H1 (cell line): ENCODE results near the gene RPS6KL1. TPM values are rescaled to one million over a fixed set of nuclear protein-coding genes. Genes with fewer than 3 reads are reported as not detected.

Experiments
- CTCF ChIA-PET: fragments of 300-600 bp; sonication (Branson Sonifier 250); formaldehyde crosslinking; loops from one replicate; lab custom pipeline; 2021; ENCODE audit not compliant: partially characterized antibody; lab: Charles Lee
- POLR2A ChIA-PET: fragments of 300-600 bp; sonication (Branson Sonifier 250); formaldehyde crosslinking; loops from one replicate; lab custom pipeline; 2021; ENCODE audit warnings: inconsistent platforms; ENCODE audit not compliant: partially characterized antibody; lab: Charles Lee
- DNase-seq, 2 experiments: peaks; one replicate each; pipeline versions ENCODE4 v3.0.0 to v3.0.0-alpha.2; 2010 to 2022; ENCODE audit warnings: low spot score in 2 of 2, low read depth in 1 of 2, mixed read lengths in 1 of 2
- FAIRE-seq: peaks from 2 replicates; lab custom pipeline; 2011; peaks lifted over from hg19 to GRCh38; lab: Jason Lieb, UNC
- H2AFZ ChIP-seq: 2 replicates; pipeline ENCODE4 v1.8.1; 2012; ENCODE audit warnings: low read length, inconsistent platforms
- H2AK5ac ChIP-seq: 2 replicates; pipeline ENCODE4 v1.6.1; 2013; ENCODE audit warnings: low read depth, low read length
- H2BK120ac ChIP-seq: replicated peaks from 2 replicates; pipeline ENCODE3; 2013; ENCODE audit warnings: low read depth, low read length, inconsistent platforms
- H2BK12ac ChIP-seq: 2 replicates; pipeline ENCODE4 v1.6.1; 2013; ENCODE audit warnings: low read depth, low read length
- H2BK15ac ChIP-seq: 2 replicates; pipeline ENCODE4 v1.6.1; 2013; ENCODE audit warnings: low read length
- H2BK20ac ChIP-seq: 2 replicates; pipeline ENCODE4 v1.6.1; 2013; ENCODE audit warnings: low read length
- H2BK5ac ChIP-seq: 2 replicates; pipeline ENCODE4 v1.6.1; 2013; ENCODE audit warnings: low read depth, low read length
- H3K14ac ChIP-seq: 2 replicates; pipeline ENCODE4 v1.6.1; 2013; ENCODE audit warnings: inconsistent platforms; ENCODE audit not compliant: insufficient read length
- H3K18ac ChIP-seq: 2 replicates; pipeline ENCODE4 v1.6.1; 2013; ENCODE audit warnings: low read length; ENCODE audit errors: extremely low read depth
- H3K23ac ChIP-seq: 2 replicates; pipeline ENCODE4 v1.6.1; 2013; ENCODE audit warnings: inconsistent platforms; ENCODE audit not compliant: insufficient read length
- H3K23me2 ChIP-seq: 2 replicates; pipeline ENCODE4 v1.6.1; 2013; ENCODE audit warnings: low read depth, low read length
- H3K27ac ChIP-seq: 2 replicates; pipeline ENCODE4 v1.6.1; 2011; ENCODE audit warnings: low read depth, low read length, inconsistent platforms
- H3K27me3 ChIP-seq, 4 experiments: replicated peaks in 1 of 4; 1 replicate in 1 of 4; 2 replicates in 3 of 4; pipeline versions ENCODE4 v1.6.1 to v1.8.1; 2011 to 2013; ENCODE audit warnings: low read length in 3 of 4, mild to moderate bottlenecking in 3 of 4, inconsistent platforms in 2 of 4, mixed read lengths in 2 of 4, moderate library complexity in 1 of 4; ENCODE audit not compliant: control insufficient read depth in 3 of 4, insufficient read depth in 3 of 4; ENCODE audit errors: extremely low read depth in 1 of 4
- H3K36me3 ChIP-seq, 4 experiments: 2 replicates each; pipeline versions ENCODE4 v1.6.1 to v1.8.1; 2011 to 2013; ENCODE audit warnings: mild to moderate bottlenecking in 4 of 4, low read length in 3 of 4, moderate library complexity in 2 of 4, control low read depth in 1 of 4, inconsistent platforms in 1 of 4; ENCODE audit not compliant: insufficient read depth in 4 of 4, control insufficient read depth in 2 of 4
- H3K4ac ChIP-seq: replicated peaks from 2 replicates; pipeline ENCODE3; 2013; ENCODE audit warnings: low read length, low read depth, mixed read lengths, inconsistent platforms; ENCODE audit not compliant: insufficient read length
- H3K4me1 ChIP-seq, 4 experiments: replicated peaks in 1 of 4; 1 replicate in 1 of 4; 2 replicates in 3 of 4; pipeline versions ENCODE4 v1.6.1 to v1.8.1; 2011 to 2013; ENCODE audit warnings: low read length in 3 of 4, inconsistent platforms in 2 of 4, mixed read lengths in 1 of 4; ENCODE audit not compliant: insufficient read depth in 4 of 4, control insufficient read depth in 3 of 4
- H3K4me2 ChIP-seq, 2 experiments: 2 replicates each; pipeline versions ENCODE4 v1.6.1 to v1.8.1; 2011 to 2013; ENCODE audit warnings: low read depth in 2 of 2, low read length in 2 of 2, control low read depth in 1 of 2, inconsistent platforms in 1 of 2, mild to moderate bottlenecking in 1 of 2; ENCODE audit not compliant: insufficient read depth in 1 of 2
- H3K4me3 ChIP-seq, 4 experiments: fragments of 200-600, 300-600 bp in 1 of 4; sonication (generic), shearing (Covaris generic), sonication (Bioruptor Twin) in 1 of 4; 2 replicates each; pipeline versions ENCODE4 v1.5.1 to v1.8.1; 2011 to 2016; ENCODE audit warnings: low read length in 4 of 4, low read depth in 3 of 4, control low read depth in 2 of 4, inconsistent platforms in 2 of 4, mild to moderate bottlenecking in 2 of 4, mixed read lengths in 1 of 4, moderate library complexity in 1 of 4; ENCODE audit not compliant: insufficient read depth in 2 of 4; ENCODE audit errors: extremely low read depth in 1 of 4
- H3K56ac ChIP-seq: replicated peaks from 2 replicates; pipeline ENCODE3; 2013; ENCODE audit warnings: low read depth, mild to moderate bottlenecking, mixed read lengths, low read length, inconsistent platforms; ENCODE audit not compliant: insufficient read length
- H3K79me1 ChIP-seq: 2 replicates; pipeline ENCODE4 v1.6.1; 2013; ENCODE audit warnings: low read depth, low read length, control low read depth
- H3K79me2 ChIP-seq, 2 experiments: 2 replicates each; pipeline versions ENCODE4 v1.6.1 to v1.8.1; 2012 to 2013; ENCODE audit warnings: low read length in 2 of 2, mild to moderate bottlenecking in 2 of 2, inconsistent platforms in 1 of 2; ENCODE audit not compliant: insufficient read depth in 2 of 2, control insufficient read depth in 1 of 2
- H3K9ac ChIP-seq, 4 experiments: replicated peaks in 1 of 4; 1 replicate in 1 of 4; 2 replicates in 3 of 4; pipeline versions ENCODE4 v1.6.1 to v1.8.1; 2011 to 2013; ENCODE audit warnings: low read depth in 3 of 4, low read length in 3 of 4, control low read depth in 2 of 4, mild to moderate bottlenecking in 2 of 4, moderate library complexity in 2 of 4, inconsistent platforms in 1 of 4; ENCODE audit errors: extremely low read depth in 1 of 4
- H3K9me3 ChIP-seq, 2 experiments: 2 replicates each; pipeline versions ENCODE4 v1.6.1 to v1.8.1; 2012 to 2013; ENCODE audit warnings: mild to moderate bottlenecking in 2 of 2, moderate library complexity in 2 of 2, control low read depth in 1 of 2, inconsistent platforms in 1 of 2, low read depth in 1 of 2, low read length in 1 of 2, mixed read lengths in 1 of 2; ENCODE audit not compliant: insufficient read depth in 2 of 2
- H4K20me1 ChIP-seq, 2 experiments: replicated peaks in 1 of 2; 2 replicates each; pipeline versions ENCODE3 to v1.8.1; 2011 to 2013; ENCODE audit warnings: inconsistent platforms in 2 of 2, low read length in 2 of 2, mild to moderate bottlenecking in 1 of 2; ENCODE audit not compliant: insufficient read depth in 2 of 2, control insufficient read depth in 1 of 2
- H4K5ac ChIP-seq: 2 replicates; pipeline ENCODE4 v1.6.1; 2013; ENCODE audit warnings: low read length, low read depth, mixed read lengths, inconsistent platforms; ENCODE audit not compliant: insufficient read length
- H4K8ac ChIP-seq: 2 replicates; pipeline ENCODE4 v1.8.0; 2013; ENCODE audit warnings: mild to moderate bottlenecking, moderate library complexity, low read length, inconsistent platforms; ENCODE audit not compliant: insufficient read depth; ENCODE audit errors: extremely low read depth
- H4K91ac ChIP-seq: replicated peaks from 2 replicates; pipeline ENCODE3; 2013; ENCODE audit warnings: low read length, mixed read lengths, inconsistent platforms; ENCODE audit not compliant: insufficient read length
- ATF2 ChIP-seq: IDR thresholded peaks from 2 replicates; pipeline ENCODE4 v1.6.1; 2012; ENCODE audit warnings: low read length, inconsistent platforms
- ATF3 ChIP-seq: IDR thresholded peaks from 2 replicates; pipeline ENCODE4 v1.6.1; 2011; ENCODE audit warnings: low read depth, mild to moderate bottlenecking, low read length; ENCODE audit not compliant: insufficient read depth
- CHD1 ChIP-seq: IDR thresholded peaks from 2 replicates; pipeline ENCODE4 v1.6.1; 2012; ENCODE audit warnings: low read depth, low read length, improper control_type of control experiment
- FOSL1 ChIP-seq: IDR thresholded peaks from 2 replicates; pipeline ENCODE4 v1.6.1; 2011; ENCODE audit warnings: mild to moderate bottlenecking, low read depth, low read length, moderate library complexity; ENCODE audit not compliant: insufficient read depth
- GTF2F1 ChIP-seq: IDR thresholded peaks from 2 replicates; pipeline ENCODE4 v1.6.1; 2012; ENCODE audit warnings: low read depth, low read length, improper control_type of control experiment, borderline replicate concordance
- MAFK ChIP-seq: IDR thresholded peaks from 2 replicates; pipeline ENCODE4 v1.6.1; 2012; ENCODE audit warnings: low read depth, mild to moderate bottlenecking, improper control_type of control experiment, low read length
- MAX ChIP-seq: IDR thresholded peaks from 2 replicates; pipeline ENCODE4 v1.6.1; 2012; ENCODE audit warnings: inconsistent platforms
- NRF1 ChIP-seq: IDR thresholded peaks from 2 replicates; pipeline ENCODE4 v1.6.1; 2011; ENCODE audit warnings: mild to moderate bottlenecking, low read depth, low read length, improper control_type of control experiment
- RAD21 ChIP-seq, 2 experiments: IDR thresholded peaks in 1 of 2; conservative IDR thresholded peaks in 1 of 2; 2 replicates each; pipeline ENCODE4 v1.6.1; 2011; ENCODE audit warnings: low read depth in 2 of 2, low read length in 2 of 2, improper control_type of control experiment in 1 of 2, inconsistent platforms in 1 of 2, mild to moderate bottlenecking in 1 of 2, moderate library complexity in 1 of 2
- RBBP5 ChIP-seq: IDR thresholded peaks from 2 replicates; pipeline ENCODE4 v1.7.1; 2012; ENCODE audit warnings: low read depth, mild to moderate bottlenecking, inconsistent platforms, low read length, moderate library complexity, borderline replicate concordance
- WGBS, 2 experiments: shearing (Covaris generic) in 1 of 2; methylation state at CpG; one replicate each; pipeline versions ENCODE4 v1.1.6 to v1.1.7; 2013 to 2015; ENCODE audit warnings: low lambda C conversion rate in 2 of 2, mixed read lengths in 2 of 2, inconsistent platforms in 1 of 2, low coverage in 1 of 2, missing lambda C conversion rate in 1 of 2; ENCODE audit not compliant: insufficient replicate concordance in 2 of 2, insufficient coverage in 1 of 2, insufficient read length in 1 of 2; ENCODE audit errors: extremely low coverage in 1 of 2, missing lambda C conversion rate in 1 of 2; 5-methylcytosine and 5-hydroxymethylcytosine counted together
- polyA plus RNA-seq, 7 experiments: library from polyadenylated mRNA; depleted of rRNA in 3 of 7; stranded (reverse) in 5 of 7; unstranded in 2 of 7; fragments of >200 nt in 5 of 7; fragments of 200-250 nt in 2 of 7; gene quantifications; 1 replicate in 5 of 7; 2 replicates in 1 of 7; 4 replicates in 1 of 7; pipeline versions ENCODE4 v1.2.1 to v1.2.3, GENCODE V29; 2011 to 2013; ENCODE audit warnings: missing spikeins in 2 of 7, mixed read lengths in 2 of 7
- total RNA-seq: library from RNA; stranded (reverse); fragmentation: NEBNext Ultra II Directional; extraction: Animal tissue kit (Norgen Biotek cat#: 25700); gene quantifications from 2 replicates; pipeline ENCODE4 v1.2.1, GENCODE V29; 2021

The RPS6KL1 gene
- total and polyA plus RNA-seq, 2 of the 8 experiments (the other 6 are each of a cell fraction or from before 2014, with no cell fraction given) = 9.8 to 13.8 TPM

GRCh38 chr14:74963705-74964271, 40.7 kb upstream of the RPS6KL1 start:
- Histone ChIP-seq H4K91ac (no peak overlapping the region), H4K8ac (peak overlapping the region; percentile 6), H3K18ac (no peak overlapping the region), H4K20me1 (no peaks in the 10 kb centered on the region), H3K9ac (no peak overlapping the region; a peak in 2 of 7 replicates), H2BK5ac (no peak overlapping the region), H3K4me3 (no peak overlapping the region), H2AFZ (no peak overlapping the region), H3K23ac (no peak overlapping the region), H3K27me3 (no peaks in the 10 kb centered on the region), H2AK5ac (no peak overlapping the region), H3K9me3 (no peaks in the 10 kb centered on the region), H3K4me1 (peaks cover 0 to 6% (median 0%) of the 10 kb centered on the region in 4 experiments; a peak in 3 of 7 replicates), H2BK20ac (no peak overlapping the region), H2BK120ac (no peak overlapping the region), H3K79me1 (no peaks in the 10 kb centered on the region), H3K79me2 (no peaks in the 10 kb centered on the region), H3K27ac (no peak overlapping the region), H3K56ac (no peak overlapping the region), H3K36me3 (no peaks in the 10 kb centered on the region), H3K14ac (no peak overlapping the region), H3K4ac (no peak overlapping the region), H2BK12ac (peak overlapping the region; percentile 39; the same call in 1 of the 2 replicates), H3K4me2 (no peak overlapping the region), H2BK15ac (peak overlapping the region; percentile 46; the same call in 1 of the 2 replicates), H4K5ac (no peak overlapping the region), H3K23me2 (no peaks in the 10 kb centered on the region)
- DNase-seq = no peak
- ChIA-PET POLR2A (interaction anchor here (0.9 to 3.6 kb wide), 3 partner anchors 9 to 69 kb away, joined by 3 to 16 read pairs (median 3); partner anchors contain the start of gene PGF), CTCF (interaction anchor here (0.9 to 11.8 kb wide), 9 partner anchors 9 to 124 kb away, joined by 3 to 146 read pairs (median 3); partner anchors contain the start of gene PGF)
- 89% methylated on average over 9 of the region's 9 CpGs; no CpG with 5 or more reads in 1 of the 2 experiments for WGBS, 2 experiments
- FAIRE-seq = no peak
- no peak for TF ChIP-seq RAD21 (IDR thresholded peaks at IDR 0.05 in 1 of 2, conservative IDR thresholded peaks at IDR 0.05 in 1 of 2; ENCODE audit: low read depth in 2 of 2, low read length in 2 of 2)
- TF ChIP-seq CHD1 = no peak
- no peak for TF ChIP-seq ATF2
- no peak for TF ChIP-seq RBBP5
- TF ChIP-seq NRF1 = no peak
- TF ChIP-seq MAFK = no peak
- TF ChIP-seq MAX = no peak
- no peak for TF ChIP-seq ATF3
- TF ChIP-seq FOSL1 = no peak
- no peak for TF ChIP-seq GTF2F1
